KMS-11 (cell line): ENCODE data around the gene TMEM51.

Source experiments
- H2AFZ ChIP-seq: fragments of 200-600 bp; sonication (generic); 2 replicates; pipeline ENCODE4 v1.6.1; 2016; ENCODE audit warnings: antibody characterized with exemption, mixed run types, low read depth
- H3K27ac ChIP-seq: fragments of 200-600 bp; sonication (generic); 2 replicates; pipeline ENCODE4 v1.6.1; 2016; ENCODE audit warnings: mild to moderate bottlenecking, mixed run types
- H3K27me3 ChIP-seq: fragments of 200-600 bp; sonication (generic); 2 replicates; pipeline ENCODE4 v1.6.1; 2017; ENCODE audit warnings: mild to moderate bottlenecking, low read depth, mixed run types, moderate library complexity; ENCODE audit not compliant: insufficient read depth
- H3K36me3 ChIP-seq: fragments of 200-600 bp; sonication (generic); 2 replicates; pipeline ENCODE4 v1.6.1; 2017; ENCODE audit warnings: mild to moderate bottlenecking, mixed run types; ENCODE audit not compliant: insufficient read depth
- H3K4me1 ChIP-seq: fragments of 200-600 bp; sonication (generic); 2 replicates; pipeline ENCODE4 v1.6.1; 2016; ENCODE audit warnings: mild to moderate bottlenecking, low read depth, mixed run types; ENCODE audit not compliant: poor library complexity, severe bottlenecking
- H3K4me2 ChIP-seq: fragments of 200-600 bp; sonication (generic); 2 replicates; pipeline ENCODE4 v1.7.0; 2016; ENCODE audit warnings: mild to moderate bottlenecking, mixed run types
- H3K4me3 ChIP-seq: fragments of 200-600 bp; sonication (generic); IDR thresholded peaks from 2 replicates; pipeline ENCODE4 v1.6.1; 2017; ENCODE audit warnings: low read depth, low read length, mixed read lengths; ENCODE audit not compliant: insufficient read depth
- H3K79me2 ChIP-seq: fragments of 200-600 bp; sonication (generic); 2 replicates; pipeline ENCODE4 v1.6.1; 2016; ENCODE audit warnings: low read depth, mixed run types; ENCODE audit not compliant: insufficient read depth
- H3K9ac ChIP-seq: fragments of 200-600 bp; sonication (generic); 2 replicates; pipeline ENCODE4 v1.6.1; 2016; ENCODE audit warnings: mild to moderate bottlenecking, mixed run types
- H4K20me1 ChIP-seq: fragments of 200-600 bp; sonication (generic); 2 replicates; pipeline ENCODE4 v1.6.1; 2016; ENCODE audit warnings: mild to moderate bottlenecking, mixed run types; ENCODE audit not compliant: insufficient read depth
- TF ChIP-seq, protein P1 (sequence below): fragments of 200-600 bp; sonication (generic); conservative IDR thresholded peaks from 2 replicates; pipeline ENCODE4 v1.6.1; 2017; ENCODE audit warnings: low read depth, mild to moderate bottlenecking, antibody characterized with exemption, low read length, moderate library complexity, mixed read lengths

Gene TMEM51

GRCh38 chr1:15219280-15220023 lies 65.9 kb downstream of the TMEM51 start:
- no peak overlapping the region for H3K4me3 ChIP-seq
- no peaks in the 10 kb centered on the region for H3K36me3 ChIP-seq
- H2AFZ ChIP-seq = no peak overlapping the region
- no peaks in the 10 kb centered on the region for H3K27me3 ChIP-seq
- no peak overlapping the region for H3K4me2 ChIP-seq
- no peak overlapping the region for H3K27ac ChIP-seq
- H3K4me1 ChIP-seq = no peaks in the 10 kb centered on the region
- no peaks in the 10 kb centered on the region for H4K20me1 ChIP-seq
- no peaks in the 10 kb centered on the region for H3K79me2 ChIP-seq
- no peak overlapping the region for H3K9ac ChIP-seq
- TF ChIP-seq, protein P1, sequence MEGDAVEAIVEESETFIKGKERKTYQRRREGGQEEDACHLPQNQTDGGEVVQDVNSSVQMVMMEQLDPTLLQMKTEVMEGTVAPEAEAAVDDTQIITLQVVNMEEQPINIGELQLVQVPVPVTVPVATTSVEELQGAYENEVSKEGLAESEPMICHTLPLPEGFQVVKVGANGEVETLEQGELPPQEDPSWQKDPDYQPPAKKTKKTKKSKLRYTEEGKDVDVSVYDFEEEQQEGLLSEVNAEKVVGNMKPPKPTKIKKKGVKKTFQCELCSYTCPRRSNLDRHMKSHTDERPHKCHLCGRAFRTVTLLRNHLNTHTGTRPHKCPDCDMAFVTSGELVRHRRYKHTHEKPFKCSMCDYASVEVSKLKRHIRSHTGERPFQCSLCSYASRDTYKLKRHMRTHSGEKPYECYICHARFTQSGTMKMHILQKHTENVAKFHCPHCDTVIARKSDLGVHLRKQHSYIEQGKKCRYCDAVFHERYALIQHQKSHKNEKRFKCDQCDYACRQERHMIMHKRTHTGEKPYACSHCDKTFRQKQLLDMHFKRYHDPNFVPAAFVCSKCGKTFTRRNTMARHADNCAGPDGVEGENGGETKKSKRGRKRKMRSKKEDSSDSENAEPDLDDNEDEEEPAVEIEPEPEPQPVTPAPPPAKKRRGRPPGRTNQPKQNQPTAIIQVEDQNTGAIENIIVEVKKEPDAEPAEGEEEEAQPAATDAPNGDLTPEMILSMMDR = no peak

- Histone ChIP-seq H3K27me3 (no peaks in the 10 kb centered on the region), H3K4me2 (no peak overlapping the region), H3K4me3 (no peak overlapping the region), H3K9ac (no peak overlapping the region), H3K36me3 (no peaks in the 10 kb centered on the region), H3K4me1 (no peaks in the 10 kb centered on the region), H3K79me2 (no peaks in the 10 kb centered on the region), H4K20me1 (no peaks in the 10 kb centered on the region), H3K27ac (no peak overlapping the region), H2AFZ (no peak overlapping the region)
- TF ChIP-seq, protein P1 = no peak
Measured at GRCh38 chr1:15220024-15220392, 66.5 kb downstream of the TMEM51 start.

- TF ChIP-seq, protein P1 = no peak
Measured at GRCh38 chr1:15220825-15221431, 67.4 kb downstream of the TMEM51 start.

DNA sequence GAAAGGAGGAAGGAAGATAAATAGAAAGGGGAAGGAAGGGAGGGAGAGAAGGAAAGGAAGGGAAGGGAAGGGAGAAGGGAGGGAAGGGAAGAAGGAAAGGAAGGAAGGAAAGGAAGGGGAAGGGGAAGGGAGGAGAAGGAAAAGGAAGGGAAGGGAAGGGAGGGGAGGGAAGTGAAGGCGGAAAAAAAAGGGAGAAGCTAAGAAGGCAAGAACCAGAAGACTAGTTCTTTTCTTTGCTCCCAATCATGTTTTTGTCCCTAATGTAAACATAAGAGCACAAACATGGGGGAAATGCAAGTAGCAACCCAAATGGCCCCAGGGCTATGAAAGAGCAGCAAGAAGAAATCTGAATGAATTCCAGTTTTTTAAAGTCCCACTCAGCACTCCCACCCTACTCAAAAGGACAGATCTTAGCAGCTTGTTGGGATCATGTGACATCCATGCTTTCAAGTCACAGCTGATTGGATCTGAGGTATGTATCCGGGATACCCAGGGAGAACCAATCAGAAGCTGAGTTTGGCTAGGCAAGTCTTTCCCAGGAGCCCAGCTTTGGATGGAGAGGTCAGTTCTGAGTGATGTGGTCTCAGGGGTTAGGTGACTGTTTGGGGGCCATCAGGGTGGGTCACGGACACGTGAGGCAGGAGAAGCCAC lies 69.2 kb downstream of the TMEM51 start:
- no peaks in the 10 kb centered on the region for H3K79me2 ChIP-seq
- H3K4me1 ChIP-seq = no peaks in the 10 kb centered on the region
- H4K20me1 ChIP-seq = no peaks in the 10 kb centered on the region
- no peak overlapping the region for H3K27ac ChIP-seq
- H2AFZ ChIP-seq = no peak overlapping the region
- H3K4me3 ChIP-seq = no peak overlapping the region
- no peaks in the 10 kb centered on the region for H3K27me3 ChIP-seq
- H3K9ac ChIP-seq = no peak overlapping the region
- TF ChIP-seq, protein P1 = no peak
- no peak overlapping the region for H3K4me2 ChIP-seq
- no peaks in the 10 kb centered on the region for H3K36me3 ChIP-seq

More at GRCh38 chr1:15220825-15221431, 67.4 kb downstream of the TMEM51 start:
- no peaks in the 10 kb centered on the region for H3K79me2 ChIP-seq
- H3K27me3 ChIP-seq = no peaks in the 10 kb centered on the region
- no peaks in the 10 kb centered on the region for H3K36me3 ChIP-seq
- no peaks in the 10 kb centered on the region for H3K4me1 ChIP-seq
- H4K20me1 ChIP-seq = no peaks in the 10 kb centered on the region
- no peak overlapping the region for H3K4me2 ChIP-seq
- no peak overlapping the region for H3K4me3 ChIP-seq
- H3K9ac ChIP-seq = no peak overlapping the region
- H3K27ac ChIP-seq = no peak overlapping the region
- H2AFZ ChIP-seq = no peak overlapping the region
